Fibroblast of lung (primary cell): Measurements from ENCODE around the gene C1orf74. TPM values are rescaled to one million over a fixed set of nuclear protein-coding genes. Genes with fewer than 3 reads are reported as not detected.

Source experiments
- DNase-seq, 2 donors: peaks; one replicate each; pipeline versions ENCODE4 v3.0.0 to v3.0.0-alpha.2; 2010; ENCODE audit warnings: low read depth in 2 of 2
- H2AFZ ChIP-seq: 2 replicates; pipeline ENCODE4 v1.5.1; 2012; ENCODE audit warnings: low read length, control low read depth, inconsistent platforms
- H3K27ac ChIP-seq: 2 replicates; pipeline ENCODE4 v1.5.1; 2011; ENCODE audit warnings: low read length, control low read depth; ENCODE audit not compliant: insufficient read depth
- H3K27me3 ChIP-seq: 2 replicates; pipeline ENCODE4 v1.5.1; 2011; ENCODE audit warnings: mild to moderate bottlenecking, low read length; ENCODE audit not compliant: control insufficient read depth, insufficient read depth
- H3K36me3 ChIP-seq: 2 replicates; pipeline ENCODE4 v1.5.1; 2011; ENCODE audit warnings: low read length; ENCODE audit not compliant: control insufficient read depth, insufficient read depth
- H3K4me1 ChIP-seq: 2 replicates; pipeline ENCODE4 v1.5.1; 2011; ENCODE audit warnings: low read length; ENCODE audit not compliant: control insufficient read depth, insufficient read depth; ENCODE audit errors: extremely low read depth
- H3K4me2 ChIP-seq: 2 replicates; pipeline ENCODE4 v1.5.1; 2011; ENCODE audit warnings: low read length, control low read depth; ENCODE audit not compliant: insufficient read depth; ENCODE audit errors: extremely low read depth
- H3K4me3 ChIP-seq, 4 experiments: fragments of 200-600 bp in 1 of 4; sonication (generic) in 1 of 4; replicated peaks in 1 of 4; 2 replicates each; pipeline ENCODE4 v1.5.1; 2011 to 2016; ENCODE audit warnings: low read length in 4 of 4, low read depth in 3 of 4, mild to moderate bottlenecking in 3 of 4, control low read depth in 2 of 4, inconsistent platforms in 1 of 4, mixed read lengths in 1 of 4; ENCODE audit not compliant: insufficient read depth in 1 of 4; ENCODE audit errors: control extremely low read depth in 1 of 4
- H3K79me2 ChIP-seq: 2 replicates; pipeline ENCODE4 v1.5.1; 2012; ENCODE audit warnings: mild to moderate bottlenecking, low read length, inconsistent platforms; ENCODE audit not compliant: control insufficient read depth, insufficient read depth
- H3K9ac ChIP-seq: 2 replicates; pipeline ENCODE4 v1.5.1; 2011; ENCODE audit warnings: mild to moderate bottlenecking, low read length, control low read depth; ENCODE audit not compliant: insufficient read depth
- H3K9me3 ChIP-seq: 2 replicates; pipeline ENCODE4 v1.5.1; 2012; ENCODE audit warnings: low read depth, low read length; ENCODE audit not compliant: control insufficient read depth, insufficient read depth
- H4K20me1 ChIP-seq: 2 replicates; pipeline ENCODE4 v1.5.1; 2011; ENCODE audit warnings: low read length; ENCODE audit not compliant: control insufficient read depth, insufficient read depth; ENCODE audit errors: extremely low read depth
- EZH2 ChIP-seq: IDR thresholded peaks from 2 replicates; pipeline ENCODE4 v1.5.1; 2012; ENCODE audit warnings: low read length, control low read depth, mild to moderate bottlenecking; ENCODE audit errors: missing control alignments
- polyA plus RNA-seq, 2 donors: library from polyadenylated mRNA; depleted of rRNA in 1 of 2; stranded (reverse) in 1 of 2; unstranded in 1 of 2; fragments of >200 nt; gene quantifications; 2 replicates each; pipeline ENCODE4 v1.2.1, GENCODE V29; 2011 to 2012; ENCODE audit warnings: missing spikeins in 1 of 2
- total RNA-seq: library from RNA; depleted of rRNA; stranded (reverse); fragments of >200 nt; gene quantifications from 2 replicates; pipeline ENCODE4 v1.2.1, GENCODE V29; 2014
- TF ChIP-seq, protein P1 (sequence below), 2 donors: IDR thresholded peaks in 1 of 2; conservative IDR thresholded peaks in 1 of 2; 1 replicate in 1 of 2; 2 replicates in 1 of 2; pipeline ENCODE4 v1.5.1; 2011 to 2012; ENCODE audit warnings: low read length in 2 of 2, control low read depth in 1 of 2, inconsistent platforms in 1 of 2, low read depth in 1 of 2, mild to moderate bottlenecking in 1 of 2

The C1orf74 gene
- total and polyA plus RNA-seq, 2 donors (not counting 1 experiment from before 2014, with no cell fraction given): 2.2 to 4.3 TPM

DNA sequence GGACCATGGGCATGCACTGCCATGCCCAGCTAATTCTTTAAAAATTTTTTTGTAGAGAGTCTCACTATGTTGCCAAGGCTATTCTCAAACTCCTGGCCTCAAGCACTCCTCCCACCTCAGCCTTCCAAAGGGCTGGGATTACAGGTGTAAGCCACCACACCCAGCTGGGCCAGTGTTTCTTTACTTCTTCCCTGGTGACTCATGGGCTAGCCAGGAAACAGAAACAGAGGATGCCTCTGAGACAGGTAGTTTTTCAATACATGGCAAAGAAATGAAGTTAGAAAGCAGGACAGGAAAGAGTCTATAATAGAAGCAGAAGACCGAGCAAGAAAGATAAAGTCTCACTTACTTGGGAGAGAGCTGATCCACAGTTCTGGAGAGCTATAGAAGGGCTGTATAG, 7.6 kb upstream of the C1orf74 start:
- TF ChIP-seq, protein P1, sequence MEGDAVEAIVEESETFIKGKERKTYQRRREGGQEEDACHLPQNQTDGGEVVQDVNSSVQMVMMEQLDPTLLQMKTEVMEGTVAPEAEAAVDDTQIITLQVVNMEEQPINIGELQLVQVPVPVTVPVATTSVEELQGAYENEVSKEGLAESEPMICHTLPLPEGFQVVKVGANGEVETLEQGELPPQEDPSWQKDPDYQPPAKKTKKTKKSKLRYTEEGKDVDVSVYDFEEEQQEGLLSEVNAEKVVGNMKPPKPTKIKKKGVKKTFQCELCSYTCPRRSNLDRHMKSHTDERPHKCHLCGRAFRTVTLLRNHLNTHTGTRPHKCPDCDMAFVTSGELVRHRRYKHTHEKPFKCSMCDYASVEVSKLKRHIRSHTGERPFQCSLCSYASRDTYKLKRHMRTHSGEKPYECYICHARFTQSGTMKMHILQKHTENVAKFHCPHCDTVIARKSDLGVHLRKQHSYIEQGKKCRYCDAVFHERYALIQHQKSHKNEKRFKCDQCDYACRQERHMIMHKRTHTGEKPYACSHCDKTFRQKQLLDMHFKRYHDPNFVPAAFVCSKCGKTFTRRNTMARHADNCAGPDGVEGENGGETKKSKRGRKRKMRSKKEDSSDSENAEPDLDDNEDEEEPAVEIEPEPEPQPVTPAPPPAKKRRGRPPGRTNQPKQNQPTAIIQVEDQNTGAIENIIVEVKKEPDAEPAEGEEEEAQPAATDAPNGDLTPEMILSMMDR (conservative IDR thresholded peaks at IDR 0.05 in 1 of 2, IDR thresholded peaks at IDR 0.05 in 1 of 2; ENCODE audit: low read depth in 1 of 2, low read length in 2 of 2): no peak
- no peak for TF ChIP-seq EZH2
- no peak overlapping the region for H3K4me3 ChIP-seq

DNA sequence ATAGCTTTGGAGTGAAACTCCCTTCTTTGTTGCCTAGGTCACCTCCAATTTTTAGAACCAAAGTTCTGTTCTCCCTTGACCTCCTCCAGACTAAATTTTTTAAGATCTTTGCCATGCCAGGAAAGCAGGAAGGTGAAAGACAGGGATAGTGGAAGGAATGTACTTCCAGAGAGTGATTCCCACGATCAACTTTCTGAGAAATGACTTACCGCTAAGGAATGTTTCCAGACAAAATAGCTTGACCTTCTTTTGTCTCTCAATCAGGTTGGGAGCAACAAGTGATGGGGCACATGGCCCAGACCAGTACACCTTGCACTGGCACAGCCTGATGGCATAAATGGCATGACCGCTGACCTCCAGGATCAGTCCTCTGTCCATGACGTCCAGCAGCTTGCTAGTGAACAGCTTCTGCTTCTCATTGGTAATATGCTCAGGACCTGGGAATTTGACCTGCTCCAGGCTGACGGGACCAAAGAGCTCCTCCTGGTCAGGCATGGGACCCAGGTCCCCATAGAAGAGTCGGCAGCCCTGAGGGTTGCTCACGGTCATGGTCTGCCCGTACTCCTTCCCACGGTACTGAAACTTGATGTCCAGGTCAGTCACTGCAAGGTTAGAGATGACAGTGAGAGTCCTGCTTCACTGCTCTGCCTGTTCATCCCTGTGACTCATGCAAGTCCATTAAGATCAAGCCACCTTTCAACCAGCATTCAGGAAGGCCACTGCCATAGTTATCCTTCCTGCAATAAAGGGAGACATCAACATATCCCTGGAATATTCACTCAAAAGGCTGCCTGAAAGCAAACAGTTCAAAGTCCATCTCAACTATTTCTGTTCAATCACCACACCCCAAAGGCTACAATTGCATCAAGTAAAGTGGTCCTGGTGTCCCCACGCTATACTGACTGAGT, 6.2 kb upstream of the C1orf74 start:
- Histone ChIP-seq H2AFZ (no peak overlapping the region), H3K4me2 (no peak overlapping the region), H3K27ac (no peak overlapping the region), H3K4me1 (no peaks in the 10 kb centered on the region), H3K36me3 (no peaks in the 10 kb centered on the region), H3K9me3 (no peaks in the 10 kb centered on the region), H3K79me2 (no peaks in the 10 kb centered on the region), H4K20me1 (no peaks in the 10 kb centered on the region), H3K9ac (no peak overlapping the region), H3K4me3 (no peak overlapping the region), H3K27me3 (peaks cover 14% of the 10 kb centered on the region)
- peak in 1 of 2 donors; percentile 17 for DNase-seq
- TF ChIP-seq EZH2: no peak
- TF ChIP-seq, protein P1 (conservative IDR thresholded peaks at IDR 0.05 in 1 of 2, IDR thresholded peaks at IDR 0.05 in 1 of 2; ENCODE audit: low read depth in 1 of 2, low read length in 2 of 2): no peak

More for the DNA sequence above, 7.6 kb upstream of the C1orf74 start:
- Histone ChIP-seq H3K9me3 (no peaks in the 10 kb centered on the region), H3K4me1 (no peaks in the 10 kb centered on the region), H3K27ac (no peak overlapping the region), H3K27me3 (peaks cover 14% of the 10 kb centered on the region), H3K4me2 (no peak overlapping the region), H3K36me3 (no peaks in the 10 kb centered on the region), H3K79me2 (no peaks in the 10 kb centered on the region), H4K20me1 (no peaks in the 10 kb centered on the region), H3K9ac (no peak overlapping the region), H2AFZ (no peak overlapping the region)
- DNase-seq: no peak

DNA sequence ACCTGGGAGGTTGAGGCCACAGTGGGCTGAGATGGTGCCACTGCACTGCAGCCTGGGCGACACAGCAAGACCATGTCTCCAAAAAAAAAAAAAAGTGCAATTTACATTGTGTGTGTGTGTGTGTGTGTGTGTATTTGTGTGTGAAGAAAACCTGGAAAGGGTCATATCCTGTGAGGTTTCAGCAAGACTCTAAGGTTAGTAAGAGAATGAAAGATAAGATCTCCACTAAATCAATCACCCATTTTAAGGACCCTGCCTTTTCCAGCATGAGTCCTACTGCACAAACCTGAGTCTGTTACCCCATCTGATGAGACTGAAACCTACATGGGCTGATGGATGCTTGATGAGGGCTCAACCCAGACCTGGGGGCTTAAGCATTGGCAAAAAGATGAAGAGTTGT, 4.9 kb upstream of the C1orf74 start:
- Histone ChIP-seq H3K79me2 (no peaks in the 10 kb centered on the region), H4K20me1 (no peaks in the 10 kb centered on the region), H3K9me3 (no peaks in the 10 kb centered on the region), H2AFZ (no peak overlapping the region), H3K27me3 (peaks cover 6% of the 10 kb centered on the region), H3K27ac (no peak overlapping the region), H3K36me3 (no peaks in the 10 kb centered on the region), H3K4me1 (no peaks in the 10 kb centered on the region), H3K4me2 (no peak overlapping the region), H3K9ac (no peak overlapping the region), H3K4me3 (no peak overlapping the region)
- TF ChIP-seq EZH2: no peak
- TF ChIP-seq, protein P1 (conservative IDR thresholded peaks at IDR 0.05 in 1 of 2, IDR thresholded peaks at IDR 0.05 in 1 of 2; ENCODE audit: low read depth in 1 of 2, low read length in 2 of 2): no peak
- no peak for DNase-seq
